GM12878 (cell line): ENCODE results near the gene PDE7B. TPM values are rescaled to one million over a fixed set of nuclear protein-coding genes. Genes with fewer than 3 reads are reported as not detected.

Experiments used
- ATAC-seq: fragments of 200-7000 bp; cut with Tn5 transposase; 3 replicates; pipeline ENCODE4 v1.9.1; 2020; ENCODE audit warnings: mild to moderate bottlenecking, moderate library complexity
- BruUV-seq: library from RNA; stranded (reverse); fragments of 400-500 nt; replicated peaks from 2 replicates; lab custom pipeline; 2021; lab: Mats Ljungman, UMichigan
- CTCF ChIA-PET: fragments of 300-600 bp; sonication (Branson Sonifier 250); formaldehyde crosslinking; extraction: SDS; loops from one replicate; lab custom pipeline; 2021; ENCODE audit warnings: inconsistent platforms; lab: Yijun Ruan, JAX
- POLR2A ChIA-PET: fragments of 350-600 bp; formaldehyde crosslinking; extraction: SDS; loops from one replicate; lab custom pipeline; 2021; ENCODE audit warnings: inconsistent platforms; lab: Charles Lee
- RAD21 ChIA-PET: fragments of 300-600 bp; sonication (Branson Sonifier 250); formaldehyde crosslinking; loops from one replicate; lab custom pipeline; 2023; ENCODE audit warnings: antibody characterized with exemption; ENCODE audit not compliant: unreplicated experiment; lab: Charles Lee
- SMC1A ChIA-PET: fragments of 300-600 bp; sonication (Branson Sonifier 250); formaldehyde crosslinking; loops from one replicate; lab custom pipeline; 2023; ENCODE audit not compliant: unreplicated experiment, uncharacterized antibody; lab: Charles Lee
- DNase-seq: peaks from one replicate; pipeline ENCODE4 v3.0.0-alpha.2; 2011; ENCODE audit warnings: low read depth, low spot score
- FAIRE-seq: peaks from 3 replicates; lab custom pipeline; 2011; peaks lifted over from hg19 to GRCh38; lab: Jason Lieb, UNC
- H2AFZ ChIP-seq: 2 replicates; pipeline ENCODE4 v1.6.0; 2011; ENCODE audit warnings: low read depth, low read length, control low read depth; ENCODE audit not compliant: control insufficient read depth
- H3K27ac ChIP-seq: 2 replicates; pipeline ENCODE4 v1.5.1; 2011; ENCODE audit warnings: control low read depth; ENCODE audit not compliant: control insufficient read depth, insufficient read depth
- H3K27me3 ChIP-seq, 2 experiments: replicated peaks in 1 of 2; 2 replicates each; pipeline versions ENCODE4 v1.6.0 to v1.6.1; 2011; ENCODE audit warnings: low read length in 1 of 2; ENCODE audit not compliant: control insufficient read depth in 2 of 2, insufficient read depth in 2 of 2
- H3K36me3 ChIP-seq, 2 experiments: 2 replicates each; pipeline ENCODE4 v1.5.1; 2011; ENCODE audit warnings: low read length in 1 of 2; ENCODE audit not compliant: control insufficient read depth in 2 of 2, insufficient read depth in 2 of 2
- H3K4me1 ChIP-seq: 2 replicates; pipeline ENCODE4 v1.6.1; 2011; ENCODE audit warnings: mild to moderate bottlenecking, low read length, moderate library complexity, mixed read lengths; ENCODE audit not compliant: control insufficient read depth, insufficient read depth
- H3K4me2 ChIP-seq: 2 replicates; pipeline ENCODE4 v1.6.0; 2011; ENCODE audit warnings: control low read depth; ENCODE audit not compliant: control insufficient read depth, insufficient read depth
- H3K4me3 ChIP-seq: fragments of 200-600 bp; sonication (generic); 2 replicates; pipeline ENCODE4 v1.5.1; 2016
- H3K79me2 ChIP-seq: 2 replicates; pipeline ENCODE4 v1.6.0; 2011; ENCODE audit warnings: low read length; ENCODE audit not compliant: control insufficient read depth, insufficient read depth
- H3K9ac ChIP-seq: 2 replicates; pipeline ENCODE4 v1.8.0; 2011; ENCODE audit warnings: low read length, control low read depth, mixed read lengths; ENCODE audit not compliant: control insufficient read depth, insufficient read depth
- H3K9me3 ChIP-seq: replicated peaks from 3 replicates; pipeline ENCODE4 v1.5.1; 2011; ENCODE audit warnings: mild to moderate bottlenecking, low read length; ENCODE audit not compliant: control insufficient read depth, insufficient read depth
- H4K20me1 ChIP-seq: 2 replicates; pipeline ENCODE4 v1.6.0; 2011; ENCODE audit not compliant: control insufficient read depth, insufficient read depth
- BCL11A ChIP-seq: IDR thresholded peaks from 2 replicates; pipeline ENCODE4 v1.6.1; 2011; ENCODE audit warnings: low read depth, low read length
- CBFB ChIP-seq: IDR thresholded peaks from 2 replicates; pipeline ENCODE4 v1.6.1; 2016; ENCODE audit warnings: antibody characterized with exemption, low read depth
- EED ChIP-seq: sonication (generic); IDR thresholded peaks from 2 replicates; pipeline ENCODE4 v1.6.1; 2016; ENCODE audit warnings: antibody characterized with exemption, low read depth
- FOS ChIP-seq: IDR thresholded peaks from 3 replicates; pipeline ENCODE4 v1.6.1; 2011; ENCODE audit warnings: borderline replicate concordance; ENCODE audit not compliant: insufficient read length; ENCODE audit errors: extremely low read depth
- IKZF2 ChIP-seq, 2 experiments: fragments of 450-650 bp; IDR thresholded peaks; 2 replicates each; pipeline ENCODE4 v1.6.1; 2017; ENCODE audit warnings: mild to moderate bottlenecking in 2 of 2, moderate library complexity in 2 of 2
- LARP7 ChIP-seq: fragments of 450-650 bp; IDR thresholded peaks from 2 replicates; pipeline ENCODE4 v1.6.1; 2017; ENCODE audit warnings: mild to moderate bottlenecking
- MTA2 ChIP-seq: fragments of 450-650 bp; IDR thresholded peaks from 2 replicates; pipeline ENCODE4 v1.6.1; 2016; ENCODE audit warnings: low read depth, mild to moderate bottlenecking, moderate library complexity
- NFYB ChIP-seq: IDR thresholded peaks from 2 replicates; pipeline ENCODE4 v1.6.1; 2011; ENCODE audit warnings: low read depth, mild to moderate bottlenecking, low read length, improper control_type of control experiment, moderate library complexity; ENCODE audit not compliant: insufficient read depth
- RUNX3 ChIP-seq: IDR thresholded peaks from 2 replicates; pipeline ENCODE4 v1.6.1; 2012; ENCODE audit warnings: low read length, inconsistent platforms
- ZBED1 ChIP-seq: IDR thresholded peaks from 2 replicates; pipeline ENCODE4 v1.6.1; 2016; ENCODE audit warnings: borderline replicate concordance
- WGBS: methylation state at CpG from one replicate; pipeline ENCODE4 v1.1.6; 2016; ENCODE audit warnings: low lambda C conversion rate; ENCODE audit not compliant: insufficient replicate concordance, insufficient coverage; ENCODE audit errors: missing lambda C conversion rate; 5-methylcytosine and 5-hydroxymethylcytosine counted together
- in situ Hi-C: fragments of 300-500 bp; cut with MboI; formaldehyde crosslinking; loops from 9 replicates; pipeline ENCODE4 v1.14.3; 2018; ENCODE audit warnings: mixed read lengths
- intact Hi-C: fragments of 100-400 bp; cut with micrococcal nuclease; formaldehyde crosslinking; loops from one replicate; pipeline ENCODE4 v1.14.2; 2022; ENCODE audit not compliant: unreplicated experiment
- polyA plus RNA-seq, 11 experiments: library from polyadenylated mRNA; depleted of rRNA in 4 of 11; unstranded in 6 of 11; stranded (reverse) in 5 of 11; fragments of >200 nt; fragmentation: Nextera tagmentation in 4 of 11; fragmentation: Illumina TruSeq in 1 of 11; extraction: Ambion mirVana in 4 of 11; extraction: Trizol in 1 of 11; gene quantifications; 1 replicate in 1 of 11; 2 replicates in 10 of 11; pipeline versions ENCODE4 v1.2.1 to v1.2.3, GENCODE V29; 2011 to 2016; ENCODE audit warnings: inconsistent platforms in 2 of 11, missing spikeins in 2 of 11, low read depth in 1 of 11
- total RNA-seq, 4 experiments: library from RNA; depleted of rRNA in 3 of 4; stranded (reverse); fragments of >200 nt in 3 of 4; fragmentation: Illumina TruSeq in 1 of 4; extraction: Trizol in 1 of 4; gene quantifications; 2 replicates each; pipeline versions ENCODE4 v1.2.1 to v1.2.3, GENCODE V29; 2013 to 2021
- TF ChIP-seq, protein P1 (sequence below): IDR thresholded peaks from 2 replicates; pipeline ENCODE4 v1.6.1; 2011; ENCODE audit warnings: borderline replicate concordance, low read depth, mild to moderate bottlenecking, moderate library complexity, low read length; ENCODE audit not compliant: insufficient read depth, poor library complexity, severe bottlenecking
- TF ChIP-seq, protein P2 (sequence below): fragments of 450-650 bp; IDR thresholded peaks from 2 replicates; pipeline ENCODE4 v1.6.1; 2016; ENCODE audit warnings: mild to moderate bottlenecking
- TF ChIP-seq, protein P3 (sequence below): IDR thresholded peaks from 2 replicates; pipeline ENCODE4 v1.6.1; 2012; ENCODE audit warnings: low read length, inconsistent platforms
- TF ChIP-seq, protein P4 (sequence below): fragments of 450-650 bp; IDR thresholded peaks from 2 replicates; pipeline ENCODE4 v1.6.1; 2016; ENCODE audit warnings: mild to moderate bottlenecking
- TF ChIP-seq, protein P5 (sequence below): IDR thresholded peaks from 2 replicates; pipeline ENCODE4 v1.6.1; 2011; ENCODE audit warnings: low read depth, low read length, improper control_type of control experiment, borderline replicate concordance

PDE7B gene
- total and polyA plus RNA-seq, 10 of the 15 experiments (the other 5 are each of a cell fraction or from before 2014, with no cell fraction given) = not detected

DNA sequence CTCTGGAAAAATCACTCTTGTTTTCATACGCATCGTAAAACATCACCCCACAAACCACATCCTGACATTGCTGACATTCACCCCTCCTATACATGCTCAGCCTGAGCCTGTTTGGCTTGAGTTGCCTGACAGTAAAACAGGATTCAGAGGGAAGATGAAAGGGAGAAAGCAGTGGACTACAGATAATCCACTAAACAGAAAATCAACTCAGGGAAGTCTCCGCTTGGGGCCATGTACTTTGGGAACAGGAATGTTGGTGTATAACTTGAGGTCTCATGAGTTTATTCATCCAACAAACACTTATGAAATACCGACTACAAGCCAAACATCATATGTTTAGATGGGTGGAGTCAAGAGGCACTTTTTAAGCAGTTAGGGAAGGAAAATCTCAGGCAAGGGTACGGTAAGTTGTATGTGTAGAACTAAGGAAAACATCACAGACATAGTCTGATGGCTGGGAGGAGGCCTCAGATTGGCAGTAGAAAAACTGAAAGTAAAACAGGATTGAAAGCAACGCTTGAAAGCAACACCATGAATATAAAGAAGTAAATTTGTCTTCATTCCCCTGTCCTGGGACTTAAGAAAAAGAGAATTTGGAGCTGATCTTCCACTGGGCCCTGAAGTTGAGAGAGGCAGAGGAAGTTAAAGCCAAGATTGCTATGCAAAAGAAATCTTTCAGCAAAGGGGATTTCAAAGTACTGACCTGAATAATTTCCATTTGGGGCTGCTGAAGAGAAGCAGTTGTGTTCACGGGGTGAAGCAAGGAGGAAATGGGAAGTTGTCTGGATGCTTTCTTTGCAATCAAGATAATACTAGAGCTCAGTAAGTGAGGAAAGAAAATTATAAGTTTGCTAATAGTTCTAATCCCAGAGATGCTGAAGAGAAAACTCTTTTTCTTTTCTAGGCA, 28.8 kb downstream of the PDE7B start:
- peak overlapping the region; percentile 80 for H3K27ac ChIP-seq
- SMC1A ChIA-PET = interaction anchor here (1.0 kb wide), 1 partner anchor 12 kb away, joined by 5 read pairs; no protein-coding TSS in a partner anchor
- H3K4me3 ChIP-seq = peak overlapping the region; percentile 49
- 2% methylated on average over 7 of the region's 7 CpGs for WGBS
- intact Hi-C loops = no loop called here
- ATAC-seq (peak; percentile 94), FAIRE-seq (peak; percentile 98), DNase-seq (peak; percentile 61)
- in situ Hi-C loops = no loop called here
- no peaks in the 10 kb centered on the region for H3K36me3 ChIP-seq
- H3K4me1 ChIP-seq = peaks cover 8% of the 10 kb centered on the region
- peak overlapping the region; percentile 77 for H3K4me2 ChIP-seq
- H3K27me3 ChIP-seq = no peaks in the 10 kb centered on the region
- POLR2A ChIA-PET = no interaction called here
- H3K9ac ChIP-seq = peak overlapping the region; percentile 54
- CTCF ChIA-PET = interaction anchor here (1.5 kb wide), 1 partner anchor 29 kb away, joined by 7 read pairs; no protein-coding TSS in a partner anchor
- no peaks in the 10 kb centered on the region for H3K79me2 ChIP-seq
- H3K9me3 ChIP-seq = no peaks in the 10 kb centered on the region
- RAD21 ChIA-PET = no interaction called here
- no TSS peak for BruUV-seq
- H2AFZ ChIP-seq = peak overlapping the region; percentile 94
- no peaks in the 10 kb centered on the region for H4K20me1 ChIP-seq
- TF ChIP-seq, protein P1, sequence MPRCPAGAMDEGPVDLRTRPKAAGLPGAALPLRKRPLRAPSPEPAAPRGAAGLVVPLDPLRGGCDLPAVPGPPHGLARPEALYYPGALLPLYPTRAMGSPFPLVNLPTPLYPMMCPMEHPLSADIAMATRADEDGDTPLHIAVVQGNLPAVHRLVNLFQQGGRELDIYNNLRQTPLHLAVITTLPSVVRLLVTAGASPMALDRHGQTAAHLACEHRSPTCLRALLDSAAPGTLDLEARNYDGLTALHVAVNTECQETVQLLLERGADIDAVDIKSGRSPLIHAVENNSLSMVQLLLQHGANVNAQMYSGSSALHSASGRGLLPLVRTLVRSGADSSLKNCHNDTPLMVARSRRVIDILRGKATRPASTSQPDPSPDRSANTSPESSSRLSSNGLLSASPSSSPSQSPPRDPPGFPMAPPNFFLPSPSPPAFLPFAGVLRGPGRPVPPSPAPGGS = no peak
- TF ChIP-seq, protein P2, sequence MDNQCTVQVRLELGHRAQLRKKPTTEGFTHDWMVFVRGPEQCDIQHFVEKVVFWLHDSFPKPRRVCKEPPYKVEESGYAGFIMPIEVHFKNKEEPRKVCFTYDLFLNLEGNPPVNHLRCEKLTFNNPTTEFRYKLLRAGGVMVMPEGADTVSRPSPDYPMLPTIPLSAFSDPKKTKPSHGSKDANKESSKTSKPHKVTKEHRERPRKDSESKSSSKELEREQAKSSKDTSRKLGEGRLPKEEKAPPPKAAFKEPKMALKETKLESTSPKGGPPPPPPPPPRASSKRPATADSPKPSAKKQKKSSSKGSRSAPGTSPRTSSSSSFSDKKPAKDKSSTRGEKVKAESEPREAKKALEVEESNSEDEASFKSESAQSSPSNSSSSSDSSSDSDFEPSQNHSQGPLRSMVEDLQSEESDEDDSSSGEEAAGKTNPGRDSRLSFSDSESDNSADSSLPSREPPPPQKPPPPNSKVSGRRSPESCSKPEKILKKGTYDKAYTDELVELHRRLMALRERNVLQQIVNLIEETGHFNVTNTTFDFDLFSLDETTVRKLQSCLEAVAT = 0 out of 2 replicates have a peak, but pooled peaks have one; percentile 55
- TF ChIP-seq, protein P3, sequence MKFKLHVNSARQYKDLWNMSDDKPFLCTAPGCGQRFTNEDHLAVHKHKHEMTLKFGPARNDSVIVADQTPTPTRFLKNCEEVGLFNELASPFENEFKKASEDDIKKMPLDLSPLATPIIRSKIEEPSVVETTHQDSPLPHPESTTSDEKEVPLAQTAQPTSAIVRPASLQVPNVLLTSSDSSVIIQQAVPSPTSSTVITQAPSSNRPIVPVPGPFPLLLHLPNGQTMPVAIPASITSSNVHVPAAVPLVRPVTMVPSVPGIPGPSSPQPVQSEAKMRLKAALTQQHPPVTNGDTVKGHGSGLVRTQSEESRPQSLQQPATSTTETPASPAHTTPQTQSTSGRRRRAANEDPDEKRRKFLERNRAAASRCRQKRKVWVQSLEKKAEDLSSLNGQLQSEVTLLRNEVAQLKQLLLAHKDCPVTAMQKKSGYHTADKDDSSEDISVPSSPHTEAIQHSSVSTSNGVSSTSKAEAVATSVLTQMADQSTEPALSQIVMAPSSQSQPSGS = peak; percentile 19; the same call in 1 of the 2 replicates
- TF ChIP-seq MTA2 = no peak
- peak; percentile 55; the same call in 1 of the 2 replicates for TF ChIP-seq EED
- no peak for TF ChIP-seq FOS
- TF ChIP-seq, protein P4, sequence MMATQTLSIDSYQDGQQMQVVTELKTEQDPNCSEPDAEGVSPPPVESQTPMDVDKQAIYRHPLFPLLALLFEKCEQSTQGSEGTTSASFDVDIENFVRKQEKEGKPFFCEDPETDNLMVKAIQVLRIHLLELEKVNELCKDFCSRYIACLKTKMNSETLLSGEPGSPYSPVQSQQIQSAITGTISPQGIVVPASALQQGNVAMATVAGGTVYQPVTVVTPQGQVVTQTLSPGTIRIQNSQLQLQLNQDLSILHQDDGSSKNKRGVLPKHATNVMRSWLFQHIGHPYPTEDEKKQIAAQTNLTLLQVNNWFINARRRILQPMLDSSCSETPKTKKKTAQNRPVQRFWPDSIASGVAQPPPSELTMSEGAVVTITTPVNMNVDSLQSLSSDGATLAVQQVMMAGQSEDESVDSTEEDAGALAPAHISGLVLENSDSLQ = peak; percentile 43; the same call in 1 of the 2 replicates
- peak; percentile 32 to 43; a peak in 2 of 4 replicates for TF ChIP-seq IKZF2 (IDR thresholded peaks at IDR 0.05)
- peak; percentile 36; the same call in 1 of the 2 replicates for TF ChIP-seq CBFB
- TF ChIP-seq LARP7 = no peak
- TF ChIP-seq ZBED1 = no peak
- peak; percentile 97 for TF ChIP-seq RUNX3
- TF ChIP-seq NFYB = no peak
- TF ChIP-seq, protein P5, sequence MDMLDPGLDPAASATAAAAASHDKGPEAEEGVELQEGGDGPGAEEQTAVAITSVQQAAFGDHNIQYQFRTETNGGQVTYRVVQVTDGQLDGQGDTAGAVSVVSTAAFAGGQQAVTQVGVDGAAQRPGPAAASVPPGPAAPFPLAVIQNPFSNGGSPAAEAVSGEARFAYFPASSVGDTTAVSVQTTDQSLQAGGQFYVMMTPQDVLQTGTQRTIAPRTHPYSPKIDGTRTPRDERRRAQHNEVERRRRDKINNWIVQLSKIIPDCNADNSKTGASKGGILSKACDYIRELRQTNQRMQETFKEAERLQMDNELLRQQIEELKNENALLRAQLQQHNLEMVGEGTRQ = no peak
- TF ChIP-seq BCL11A = peak; percentile 21; the same call in 1 of the 2 replicates
